ENCODE results near the gene HUS1B. TPM values are rescaled to one million over a fixed set of nuclear protein-coding genes. Genes with fewer than 3 reads are reported as not detected.

HUS1B gene
- total and polyA plus RNA-seq, 2 of the 13 experiments (the other 11 are each of a cell fraction or from before 2014, with no cell fraction given) = 0.18 to 0.40 TPM

GRCh38 chr6:659716-660581 lies 3.0 kb upstream of the HUS1B start:
- DNase-seq (ENCODE audit: low spot score) (no peak), FAIRE-seq (no peak), ATAC-seq (no peak)
- H3K4me2 ChIP-seq (ENCODE audit: low read depth, low read length) = no peak overlapping the region
- CTCF ChIA-PET (ENCODE audit: low intra/inter-chr PET ratio, low total read pairs) = no interaction called here
- H3K79me2 ChIP-seq (ENCODE audit: insufficient read depth, low read length) = peaks cover 4% of the 10 kb centered on the region
- peaks cover 8% of the 10 kb centered on the region; the same call in 1 of the 2 replicates for H3K4me1 ChIP-seq (ENCODE audit: insufficient read depth, low read length)
- H3K27ac ChIP-seq (ENCODE audit: extremely low read length, insufficient read depth, low read length) = no peak overlapping the region
- no peak overlapping the region for H3K4me3 ChIP-seq (replicated peaks in 1 of 3; ENCODE audit: insufficient read depth in 1 of 3, low read depth in 2 of 3, low read length in 3 of 3)
- no peaks in the 10 kb centered on the region for H3K27me3 ChIP-seq (ENCODE audit: control insufficient read depth in 1 of 2, insufficient read depth in 2 of 2, low read length in 2 of 2)
- intact Hi-C loops (cut with micrococcal nuclease; ENCODE audit: unreplicated experiment) (no loop called here), in situ Hi-C loops (cut with HindIII; ENCODE audit: extremely low pct_ligation_motif_present, low pct_unique_long_range_greater_than_20kb) (no loop called here)
- H3K36me3 ChIP-seq (replicated peaks in 1 of 2; ENCODE audit: control insufficient read depth in 1 of 2, insufficient read depth in 2 of 2, low read length in 2 of 2) = peaks cover 0 to 3% of the 10 kb centered on the region in 2 experiments; a peak in 2 of 5 replicates
- POLR2A ChIA-PET = no interaction called here
- no peak for TF ChIP-seq ZNF7 (CRISPR knock-in tag; IDR thresholded peaks at IDR 0.05)
- BruUV-seq (replicated peaks) = no TSS peak
- no peak overlapping the region for H3K9ac ChIP-seq (ENCODE audit: insufficient read depth, low read depth, low read length)
- no peaks in the 10 kb centered on the region for H3K9me3 ChIP-seq (ENCODE audit: low read length)
- H4K20me1 ChIP-seq (ENCODE audit: insufficient read depth, low read length) = no peaks in the 10 kb centered on the region
- 94% methylated on average over 13 of the region's 13 CpGs for WGBS (ENCODE audit: low lambda C conversion rate)
- H2AFZ ChIP-seq (ENCODE audit: low read length) = no peak overlapping the region

DNA sequence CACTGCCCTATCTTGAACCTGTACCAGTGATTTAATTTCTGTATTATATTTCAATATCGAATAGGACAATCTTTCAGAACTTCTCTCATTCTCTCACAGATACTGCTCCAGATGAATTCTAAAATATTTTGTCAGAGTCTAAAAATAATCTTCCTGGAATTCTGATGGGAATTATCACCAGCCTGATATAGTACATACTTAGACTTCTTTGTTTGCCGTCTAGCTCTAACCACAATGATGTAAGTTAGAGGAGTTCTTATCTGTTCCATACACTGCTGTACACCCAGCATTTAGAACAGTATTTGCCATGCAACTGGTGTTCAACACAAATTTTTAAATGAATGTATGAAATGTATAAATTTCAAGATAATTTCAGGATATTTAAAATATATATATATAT lies 1.3 kb upstream of the HUS1B start:
- Histone ChIP-seq H4K20me1 (ENCODE audit: insufficient read depth, low read length) (no peaks in the 10 kb centered on the region), H3K4me1 (ENCODE audit: insufficient read depth, low read length) (peaks cover 8% of the 10 kb centered on the region; the same call in 1 of the 2 replicates), H3K36me3 (replicated peaks in 1 of 2; ENCODE audit: control insufficient read depth in 1 of 2, insufficient read depth in 2 of 2, low read length in 2 of 2) (peaks cover 0 to 3% of the 10 kb centered on the region in 2 experiments; a peak in 2 of 5 replicates), H3K4me3 (replicated peaks in 1 of 3; ENCODE audit: insufficient read depth in 1 of 3, low read depth in 2 of 3, low read length in 3 of 3) (no peak overlapping the region), H2AFZ (ENCODE audit: low read length) (no peak overlapping the region), H3K27me3 (ENCODE audit: control insufficient read depth in 1 of 2, insufficient read depth in 2 of 2, low read length in 2 of 2) (no peaks in the 10 kb centered on the region), H3K9me3 (ENCODE audit: low read length) (no peaks in the 10 kb centered on the region), H3K27ac (ENCODE audit: extremely low read length, insufficient read depth, low read length) (no peak overlapping the region), H3K9ac (ENCODE audit: insufficient read depth, low read depth, low read length) (no peak overlapping the region), H3K79me2 (ENCODE audit: insufficient read depth, low read length) (peaks cover 4% of the 10 kb centered on the region), H3K4me2 (ENCODE audit: low read depth, low read length) (no peak overlapping the region)
- intact Hi-C loops (cut with micrococcal nuclease; ENCODE audit: unreplicated experiment) = no loop called here
- in situ Hi-C loops (cut with HindIII; ENCODE audit: extremely low pct_ligation_motif_present, low pct_unique_long_range_greater_than_20kb) = no loop called here
- DNase-seq (ENCODE audit: low spot score) (no peak), FAIRE-seq (no peak), ATAC-seq (no peak)
- POLR2A ChIA-PET = no interaction called here
- CTCF ChIA-PET (ENCODE audit: low intra/inter-chr PET ratio, low total read pairs) = no interaction called here
- no TSS peak for BruUV-seq (replicated peaks)
- 89% methylated on average over 2 of the region's 2 CpGs for WGBS (ENCODE audit: low lambda C conversion rate)
- TF ChIP-seq WIZ (CRISPR knock-in tag; IDR thresholded peaks at IDR 0.05) (no peak), HNRNPH1 (optimal IDR thresholded peaks at IDR 0.05; ENCODE audit: low read depth, low read length) (no peak), ZNF607 (CRISPR knock-in tag; IDR thresholded peaks at IDR 0.05; ENCODE audit: borderline replicate concordance) (no peak), KMT2A (CRISPR knock-in tag; IDR thresholded peaks at IDR 0.05) (no peak), ZFP37 (CRISPR knock-in tag; IDR thresholded peaks at IDR 0.05; ENCODE audit: borderline replicate concordance) (no peak), TMF1 (CRISPR knock-in tag; IDR thresholded peaks at IDR 0.05; ENCODE audit: low read depth) (no peak), SYNCRIP (IDR thresholded peaks at IDR 0.05; ENCODE audit: insufficient read depth, low read depth, low read length) (no peak), ZNF768 (CRISPR knock-in tag; IDR thresholded peaks at IDR 0.05) (no peak), U2AF1 (optimal IDR thresholded peaks at IDR 0.05; ENCODE audit: low read depth, low read length) (no peak), ZKSCAN8 (CRISPR knock-in tag; IDR thresholded peaks at IDR 0.05; ENCODE audit: borderline replicate concordance) (no peak), ZNF432 (CRISPR knock-in tag; IDR thresholded peaks at IDR 0.05; ENCODE audit: borderline replicate concordance) (no peak), E2F5 (CRISPR knock-in tag; conservative IDR thresholded peaks at IDR 0.05) (no peak), ZZZ3 (CRISPR knock-in tag; IDR thresholded peaks at IDR 0.05; ENCODE audit: borderline replicate concordance) (no peak)
- TF ChIP-seq, protein P1, sequence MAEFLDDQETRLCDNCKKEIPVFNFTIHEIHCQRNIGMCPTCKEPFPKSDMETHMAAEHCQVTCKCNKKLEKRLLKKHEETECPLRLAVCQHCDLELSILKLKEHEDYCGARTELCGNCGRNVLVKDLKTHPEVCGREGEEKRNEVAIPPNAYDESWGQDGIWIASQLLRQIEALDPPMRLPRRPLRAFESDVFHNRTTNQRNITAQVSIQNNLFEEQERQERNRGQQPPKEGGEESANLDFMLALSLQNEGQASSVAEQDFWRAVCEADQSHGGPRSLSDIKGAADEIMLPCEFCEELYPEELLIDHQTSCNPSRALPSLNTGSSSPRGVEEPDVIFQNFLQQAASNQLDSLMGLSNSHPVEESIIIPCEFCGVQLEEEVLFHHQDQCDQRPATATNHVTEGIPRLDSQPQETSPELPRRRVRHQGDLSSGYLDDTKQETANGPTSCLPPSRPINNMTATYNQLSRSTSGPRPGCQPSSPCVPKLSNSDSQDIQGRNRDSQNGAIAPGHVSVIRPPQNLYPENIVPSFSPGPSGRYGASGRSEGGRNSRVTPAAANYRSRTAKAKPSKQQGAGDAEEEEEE (CRISPR knock-in tag; IDR thresholded peaks at IDR 0.05; ENCODE audit: borderline replicate concordance) = no peak
